GM12878 (cell line): ENCODE results near the gene MGAT1. TPM values are rescaled to one million over a fixed set of nuclear protein-coding genes. Genes with fewer than 3 reads are reported as not detected.

Experiments
- ATAC-seq: fragments of 200-7000 bp; cut with Tn5 transposase; 3 replicates; pipeline ENCODE4 v1.9.1; 2020; ENCODE audit warnings: mild to moderate bottlenecking, moderate library complexity
- BruUV-seq: library from RNA; stranded (reverse); fragments of 400-500 nt; replicated peaks from 2 replicates; lab custom pipeline; 2021; lab: Mats Ljungman, UMichigan
- CTCF ChIA-PET: fragments of 300-600 bp; sonication (Branson Sonifier 250); formaldehyde crosslinking; extraction: SDS; loops from one replicate; lab custom pipeline; 2021; ENCODE audit warnings: inconsistent platforms; lab: Yijun Ruan, JAX
- POLR2A ChIA-PET: fragments of 350-600 bp; formaldehyde crosslinking; extraction: SDS; loops from one replicate; lab custom pipeline; 2021; ENCODE audit warnings: inconsistent platforms; lab: Charles Lee
- RAD21 ChIA-PET: fragments of 300-600 bp; sonication (Branson Sonifier 250); formaldehyde crosslinking; loops from one replicate; lab custom pipeline; 2023; ENCODE audit warnings: antibody characterized with exemption; ENCODE audit not compliant: unreplicated experiment; lab: Charles Lee
- SMC1A ChIA-PET: fragments of 300-600 bp; sonication (Branson Sonifier 250); formaldehyde crosslinking; loops from one replicate; lab custom pipeline; 2023; ENCODE audit not compliant: unreplicated experiment, uncharacterized antibody; lab: Charles Lee
- DNase-seq: peaks from one replicate; pipeline ENCODE4 v3.0.0-alpha.2; 2011; ENCODE audit warnings: low read depth, low spot score
- FAIRE-seq: peaks from 3 replicates; lab custom pipeline; 2011; peaks lifted over from hg19 to GRCh38; lab: Jason Lieb, UNC
- H2AFZ ChIP-seq: 2 replicates; pipeline ENCODE4 v1.6.0; 2011; ENCODE audit warnings: low read depth, low read length, control low read depth; ENCODE audit not compliant: control insufficient read depth
- H3K27ac ChIP-seq: 2 replicates; pipeline ENCODE4 v1.5.1; 2011; ENCODE audit warnings: control low read depth; ENCODE audit not compliant: control insufficient read depth, insufficient read depth
- H3K27me3 ChIP-seq, 2 experiments: replicated peaks in 1 of 2; 2 replicates each; pipeline versions ENCODE4 v1.6.0 to v1.6.1; 2011; ENCODE audit warnings: low read length in 1 of 2; ENCODE audit not compliant: control insufficient read depth in 2 of 2, insufficient read depth in 2 of 2
- H3K36me3 ChIP-seq, 2 experiments: 2 replicates each; pipeline ENCODE4 v1.5.1; 2011; ENCODE audit warnings: low read length in 1 of 2; ENCODE audit not compliant: control insufficient read depth in 2 of 2, insufficient read depth in 2 of 2
- H3K4me1 ChIP-seq: 2 replicates; pipeline ENCODE4 v1.6.1; 2011; ENCODE audit warnings: mild to moderate bottlenecking, low read length, moderate library complexity, mixed read lengths; ENCODE audit not compliant: control insufficient read depth, insufficient read depth
- H3K4me2 ChIP-seq: 2 replicates; pipeline ENCODE4 v1.6.0; 2011; ENCODE audit warnings: control low read depth; ENCODE audit not compliant: control insufficient read depth, insufficient read depth
- H3K4me3 ChIP-seq: fragments of 200-600 bp; sonication (generic); 2 replicates; pipeline ENCODE4 v1.5.1; 2016
- H3K79me2 ChIP-seq: 2 replicates; pipeline ENCODE4 v1.6.0; 2011; ENCODE audit warnings: low read length; ENCODE audit not compliant: control insufficient read depth, insufficient read depth
- H3K9ac ChIP-seq: 2 replicates; pipeline ENCODE4 v1.8.0; 2011; ENCODE audit warnings: low read length, control low read depth, mixed read lengths; ENCODE audit not compliant: control insufficient read depth, insufficient read depth
- H3K9me3 ChIP-seq: replicated peaks from 3 replicates; pipeline ENCODE4 v1.5.1; 2011; ENCODE audit warnings: mild to moderate bottlenecking, low read length; ENCODE audit not compliant: control insufficient read depth, insufficient read depth
- H4K20me1 ChIP-seq: 2 replicates; pipeline ENCODE4 v1.6.0; 2011; ENCODE audit not compliant: control insufficient read depth, insufficient read depth
- HDGF ChIP-seq: fragments of 450-650 bp; IDR thresholded peaks from 2 replicates; pipeline ENCODE4 v1.6.1; 2016; ENCODE audit warnings: antibody characterized with exemption
- IRF3 ChIP-seq: fragments of 450-650 bp; IDR thresholded peaks from 2 replicates; pipeline ENCODE4 v1.6.1; 2014; ENCODE audit warnings: mild to moderate bottlenecking
- MAX ChIP-seq: IDR thresholded peaks from 2 replicates; pipeline ENCODE4 v1.6.1; 2012; ENCODE audit warnings: low read depth, low read length, improper control_type of control experiment
- MEF2B ChIP-seq: fragments of 450-650 bp; IDR thresholded peaks from 2 replicates; pipeline ENCODE4 v1.6.1; 2018; ENCODE audit warnings: mild to moderate bottlenecking, moderate library complexity; ENCODE audit not compliant: partially characterized antibody, poor library complexity, severe bottlenecking
- whole genome bisulfite sequencing: methylation state at CpG from one replicate; pipeline ENCODE4 v1.1.6; 2016; ENCODE audit warnings: low lambda C conversion rate; ENCODE audit not compliant: insufficient replicate concordance, insufficient coverage; ENCODE audit errors: missing lambda C conversion rate; 5-methylcytosine and 5-hydroxymethylcytosine counted together
- in situ Hi-C: fragments of 300-500 bp; cut with MboI; formaldehyde crosslinking; loops from 9 replicates; pipeline ENCODE4 v1.14.3; 2018; ENCODE audit warnings: mixed read lengths
- intact Hi-C: fragments of 100-400 bp; cut with micrococcal nuclease; formaldehyde crosslinking; loops from one replicate; pipeline ENCODE4 v1.14.2; 2022; ENCODE audit not compliant: unreplicated experiment
- polyA plus RNA-seq, 11 experiments: library from polyadenylated mRNA; depleted of rRNA in 4 of 11; unstranded in 6 of 11; stranded (reverse) in 5 of 11; fragments of >200 nt; fragmentation: Nextera tagmentation in 4 of 11; fragmentation: Illumina TruSeq in 1 of 11; extraction: Ambion mirVana in 4 of 11; extraction: Trizol in 1 of 11; gene quantifications; 1 replicate in 1 of 11; 2 replicates in 10 of 11; pipeline versions ENCODE4 v1.2.1 to v1.2.3, GENCODE V29; 2011 to 2016; ENCODE audit warnings: inconsistent platforms in 2 of 11, missing spikeins in 2 of 11, low read depth in 1 of 11
- total RNA-seq, 4 experiments: library from RNA; depleted of rRNA in 3 of 4; stranded (reverse); fragments of >200 nt in 3 of 4; fragmentation: Illumina TruSeq in 1 of 4; extraction: Trizol in 1 of 4; gene quantifications; 2 replicates each; pipeline versions ENCODE4 v1.2.1 to v1.2.3, GENCODE V29; 2013 to 2021

Gene MGAT1
- total and polyA plus RNA-seq, 10 of the 15 experiments (the other 5 are each of a cell fraction or from before 2014, with no cell fraction given), result 3.1 to 88.4 (median 62.7) TPM

- FAIRE-seq (no peak), DNase-seq (no peak), ATAC-seq (no peak)
- Histone ChIP-seq H3K9ac (no peak overlapping the region), H3K4me2 (no peak overlapping the region), H3K79me2 (peaks cover 16% of the 10 kb centered on the region), H3K4me3 (no peak overlapping the region), H3K27ac (no peak overlapping the region), H3K9me3 (no peaks in the 10 kb centered on the region; the same call in 1 of the 3 replicates), H3K4me1 (peaks cover 7% of the 10 kb centered on the region; the same call in 1 of the 2 replicates), H3K36me3 (peaks cover 1 to 16% of the 10 kb centered on the region in 2 experiments; a peak in 2 of 4 replicates), H4K20me1 (no peaks in the 10 kb centered on the region; the same call in 1 of the 2 replicates), H3K27me3 (no peaks in the 10 kb centered on the region), H2AFZ (no peak overlapping the region)
- no peak for TF ChIP-seq MEF2B
- no peak for TF ChIP-seq HDGF
- no peak for TF ChIP-seq MAX
- no peak for TF ChIP-seq IRF3
- in situ Hi-C loops, result no loop called here
- POLR2A ChIA-PET, result interaction anchor here (0.8 to 1.5 kb wide), 3 partner anchors 13 to 32 kb away, joined by 3 to 4 read pairs (median 3); no protein-coding TSS in a partner anchor
- WGBS, result 97% methylated on average over 4 of the region's 4 CpGs
- CTCF ChIA-PET, result interaction anchor here (0.5 to 1.3 kb wide), 2 partner anchors 11 to 31 kb away, joined by 3 read pairs; no protein-coding TSS in a partner anchor
- intact Hi-C loops, result no loop called here
- RAD21 ChIA-PET, result no interaction called here
- no TSS peak for BruUV-seq
- SMC1A ChIA-PET, result interaction anchor here (1.4 kb wide), 2 partner anchors 22 to 27 kb away, joined by 3 read pairs; no protein-coding TSS in a partner anchor
Measured at GRCh38 chr5:180837478-180837877, 34.9 kb upstream of the MGAT1 start.
